Measurements from ENCODE around the gene DCHS1.

- TF ChIP-seq EP300 (IDR thresholded peaks at IDR 0.05) (no peak), CTCF (IDR thresholded peaks at IDR 0.05) (no peak), POLR2A (IDR thresholded peaks at IDR 0.05) (no peak), POLR2AphosphoS5 (IDR thresholded peaks at IDR 0.05) (peak in 1 of 3 donors; percentile 47)
These were observed 44.3 kb downstream of the DCHS1 start for GRCh38 chr11:6611092-6611962.
